ENCODE measurements around the gene DUSP7. TPM values are rescaled to one million over a fixed set of nuclear protein-coding genes. Genes with fewer than 3 reads are reported as not detected.

Gene DUSP7
- total RNA-seq, 1 donor from 2014 or later, result 24.9 TPM

DNA sequence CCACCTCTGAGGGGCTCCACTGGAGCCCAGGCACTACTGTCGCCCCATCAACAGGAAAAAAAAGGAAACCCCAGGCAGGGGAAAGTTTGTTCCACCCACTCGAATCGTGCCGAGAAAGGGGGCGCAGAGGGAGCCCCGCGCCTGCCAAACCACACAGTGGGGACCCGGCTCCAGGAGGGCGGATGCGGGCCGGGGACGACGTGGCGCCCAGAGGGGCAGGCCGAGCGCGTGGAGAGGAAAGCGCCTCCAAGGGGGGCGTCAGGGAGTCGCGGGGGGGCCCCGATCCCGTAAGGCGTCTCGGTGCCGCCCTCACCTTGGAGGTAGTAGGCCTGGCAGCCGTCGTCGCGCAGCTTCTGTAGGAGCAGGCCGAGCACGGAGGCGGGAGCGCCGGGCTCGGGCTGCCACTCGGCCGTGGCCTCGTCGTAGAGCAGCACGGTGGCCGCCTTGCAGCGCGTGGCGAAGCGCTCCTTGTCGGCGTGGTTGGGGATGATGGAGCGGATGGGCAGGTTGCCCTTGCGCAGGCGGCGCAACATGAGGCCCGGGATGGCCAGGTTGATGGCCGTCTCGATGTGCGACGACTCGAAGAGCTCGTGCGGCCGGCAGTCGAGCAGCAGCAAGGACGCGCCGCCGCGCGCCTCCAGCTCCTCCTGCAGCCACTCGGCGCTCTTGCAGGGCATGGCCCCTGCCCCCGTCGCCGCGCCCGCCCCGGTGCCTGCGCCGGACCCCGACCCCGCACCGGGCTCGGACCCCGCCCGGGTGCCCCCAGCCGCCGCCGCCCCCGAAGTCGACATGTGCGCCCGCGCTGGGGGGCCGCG lies 627 bp downstream of the DUSP7 start:
- Mint-ChIP-seq H3K4me3 (ENCODE audit: unreplicated experiment) (peak overlapping the region; percentile 89), H3K4me1 (ENCODE audit: low read depth, unreplicated experiment) (peaks cover 32% of the 10 kb centered on the region), H3K27me3 (ENCODE audit: low read depth, unreplicated experiment) (peaks cover 11% of the 10 kb centered on the region), H3K9me3 (ENCODE audit: unreplicated experiment) (no peaks in the 10 kb centered on the region), H3K36me3 (ENCODE audit: low read depth, unreplicated experiment) (peaks cover 3% of the 10 kb centered on the region), H3K27ac (ENCODE audit: unreplicated experiment) (peak overlapping the region; percentile 62)
- TF ChIP-seq, protein P1, sequence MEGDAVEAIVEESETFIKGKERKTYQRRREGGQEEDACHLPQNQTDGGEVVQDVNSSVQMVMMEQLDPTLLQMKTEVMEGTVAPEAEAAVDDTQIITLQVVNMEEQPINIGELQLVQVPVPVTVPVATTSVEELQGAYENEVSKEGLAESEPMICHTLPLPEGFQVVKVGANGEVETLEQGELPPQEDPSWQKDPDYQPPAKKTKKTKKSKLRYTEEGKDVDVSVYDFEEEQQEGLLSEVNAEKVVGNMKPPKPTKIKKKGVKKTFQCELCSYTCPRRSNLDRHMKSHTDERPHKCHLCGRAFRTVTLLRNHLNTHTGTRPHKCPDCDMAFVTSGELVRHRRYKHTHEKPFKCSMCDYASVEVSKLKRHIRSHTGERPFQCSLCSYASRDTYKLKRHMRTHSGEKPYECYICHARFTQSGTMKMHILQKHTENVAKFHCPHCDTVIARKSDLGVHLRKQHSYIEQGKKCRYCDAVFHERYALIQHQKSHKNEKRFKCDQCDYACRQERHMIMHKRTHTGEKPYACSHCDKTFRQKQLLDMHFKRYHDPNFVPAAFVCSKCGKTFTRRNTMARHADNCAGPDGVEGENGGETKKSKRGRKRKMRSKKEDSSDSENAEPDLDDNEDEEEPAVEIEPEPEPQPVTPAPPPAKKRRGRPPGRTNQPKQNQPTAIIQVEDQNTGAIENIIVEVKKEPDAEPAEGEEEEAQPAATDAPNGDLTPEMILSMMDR (IDR thresholded peaks at IDR 0.05; ENCODE audit: insufficient read depth, low read depth, low read length), result no peak
- TF ChIP-seq EZH2 (IDR thresholded peaks at IDR 0.05; ENCODE audit: insufficient read depth, low read length), result no peak
- Histone ChIP-seq H3K27me3 (ENCODE audit: insufficient read depth, low read length) (no peaks in the 10 kb centered on the region), H3K79me2 (ENCODE audit: insufficient read depth, low read length) (peaks cover 58% of the 10 kb centered on the region), H2AFZ (ENCODE audit: low read depth, low read length) (peak overlapping the region; percentile 68), H4K20me1 (ENCODE audit: insufficient read depth, low read length) (peaks cover 19% of the 10 kb centered on the region), H3K9ac (ENCODE audit: low read length) (peak overlapping the region; percentile 92), H3K4me1 (ENCODE audit: insufficient read depth, low read length) (peaks cover 42% of the 10 kb centered on the region), H3K4me2 (ENCODE audit: low read length) (peak overlapping the region; percentile 89), H3K27ac (ENCODE audit: low read depth, low read length) (peak overlapping the region; percentile 77), H3K9me3 (ENCODE audit: insufficient read depth, low read depth, low read length) (no peaks in the 10 kb centered on the region), H3K4me3 (ENCODE audit: insufficient read depth, low read depth, low read length) (peak overlapping the region; percentile 98), H3K36me3 (ENCODE audit: insufficient read depth, low read length) (peaks cover 7% of the 10 kb centered on the region)
- peak; percentile 34 for DNase-seq (ENCODE audit: low read depth)
- FAIRE-seq, result no peak

DNA sequence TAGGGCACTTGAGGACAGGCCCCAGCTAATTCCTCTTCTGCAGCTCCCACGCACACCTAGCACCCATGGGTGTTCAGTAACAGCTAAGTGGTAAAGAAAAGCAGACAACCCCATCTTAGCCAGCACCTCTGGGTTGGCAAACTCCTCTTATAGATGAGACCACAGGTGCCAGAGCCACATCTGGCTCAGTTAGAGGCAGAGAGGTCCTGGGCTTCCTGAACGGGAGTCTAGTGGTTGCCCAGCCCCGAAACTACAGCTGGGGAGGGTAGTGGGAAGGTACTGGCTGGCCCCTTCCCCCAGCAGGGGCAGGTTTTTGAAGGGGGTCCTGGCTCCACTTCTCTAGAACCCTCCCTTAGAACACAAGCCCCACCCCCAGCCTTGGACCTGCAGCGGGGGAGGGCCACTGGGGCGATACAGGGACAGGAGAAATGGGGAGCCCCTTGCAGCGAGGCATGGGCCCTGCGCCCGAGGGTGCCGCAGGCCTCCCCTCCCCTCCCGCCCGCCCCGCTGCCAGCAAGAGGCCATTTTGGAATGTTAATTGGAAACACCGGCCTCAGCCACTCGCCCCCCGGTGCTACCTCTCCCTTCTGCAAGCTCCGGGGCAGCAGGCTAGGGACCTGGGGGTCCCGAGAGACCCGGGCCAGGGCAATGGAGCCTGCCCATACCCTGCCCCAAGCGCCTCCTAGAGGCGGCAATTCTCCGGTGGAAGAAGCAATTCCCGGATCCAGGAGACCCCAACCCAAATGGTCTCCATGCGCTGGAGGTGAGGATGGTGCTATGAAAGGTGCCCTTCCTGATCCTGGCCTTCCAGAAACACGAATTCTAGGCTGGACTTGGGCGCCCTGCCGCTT lies 1.5 kb downstream of the DUSP7 start:
- Histone ChIP-seq H3K36me3 (ENCODE audit: insufficient read depth, low read length) (peaks cover 10% of the 10 kb centered on the region), H3K27me3 (ENCODE audit: insufficient read depth, low read length) (no peaks in the 10 kb centered on the region), H3K79me2 (ENCODE audit: insufficient read depth, low read length) (peaks cover 66% of the 10 kb centered on the region), H3K9ac (ENCODE audit: low read length) (peak overlapping the region; percentile 92), H3K4me2 (ENCODE audit: low read length) (peak overlapping the region; percentile 89), H3K27ac (ENCODE audit: low read depth, low read length) (peak overlapping the region; percentile 77), H3K4me3 (ENCODE audit: insufficient read depth, low read depth, low read length) (peak overlapping the region; percentile 98), H3K9me3 (ENCODE audit: insufficient read depth, low read depth, low read length) (no peaks in the 10 kb centered on the region), H4K20me1 (ENCODE audit: insufficient read depth, low read length) (peaks cover 19% of the 10 kb centered on the region), H3K4me1 (ENCODE audit: insufficient read depth, low read length) (peaks cover 42% of the 10 kb centered on the region), H2AFZ (ENCODE audit: low read depth, low read length) (peak overlapping the region; percentile 68)
- Mint-ChIP-seq H3K36me3 (ENCODE audit: low read depth, unreplicated experiment) (peaks cover 8% of the 10 kb centered on the region), H3K27ac (ENCODE audit: unreplicated experiment) (peak overlapping the region; percentile 62), H3K4me1 (ENCODE audit: low read depth, unreplicated experiment) (peaks cover 32% of the 10 kb centered on the region), H3K27me3 (ENCODE audit: low read depth, unreplicated experiment) (peaks cover 8% of the 10 kb centered on the region), H3K4me3 (ENCODE audit: unreplicated experiment) (peak overlapping the region; percentile 89), H3K9me3 (ENCODE audit: unreplicated experiment) (no peaks in the 10 kb centered on the region)
- FAIRE-seq, result no peak
- no peak for TF ChIP-seq EZH2 (IDR thresholded peaks at IDR 0.05; ENCODE audit: insufficient read depth, low read length)
- TF ChIP-seq, protein P1 (IDR thresholded peaks at IDR 0.05; ENCODE audit: insufficient read depth, low read depth, low read length), result peak; percentile 19
- no peak for DNase-seq (ENCODE audit: low read depth)
